ENCODE measurements around the gene ZDHHC20.
A peak's percentile ranks its signal among the peaks of the same experiment; 100 is the strongest.
"Not testable (repeated sequence)": the region's sequence is repeated elsewhere in the genome, so short reads cannot be mapped to it uniquely, and the experiment has no call there.

The ZDHHC20 gene

DNA sequence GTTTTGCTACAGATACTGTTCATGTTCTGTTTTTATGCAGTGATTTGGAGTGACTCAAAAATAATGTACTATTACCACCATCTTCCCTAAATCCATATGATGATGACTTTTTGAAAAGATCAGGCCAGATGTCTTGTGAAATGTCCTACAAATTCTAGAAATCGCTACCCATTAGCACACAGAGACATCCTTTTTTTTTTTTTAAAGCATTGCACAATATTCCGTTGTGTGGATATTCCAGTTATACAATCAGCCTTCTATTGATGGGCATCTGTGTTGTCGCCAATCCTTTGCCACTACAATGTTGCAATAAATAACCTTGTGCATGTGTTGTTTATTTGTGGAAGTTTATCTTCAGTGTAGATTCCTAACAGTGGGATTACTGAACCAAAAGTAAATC lies 24.5 kb downstream of the ZDHHC20 start:
- no peak for DNase-seq

DNA sequence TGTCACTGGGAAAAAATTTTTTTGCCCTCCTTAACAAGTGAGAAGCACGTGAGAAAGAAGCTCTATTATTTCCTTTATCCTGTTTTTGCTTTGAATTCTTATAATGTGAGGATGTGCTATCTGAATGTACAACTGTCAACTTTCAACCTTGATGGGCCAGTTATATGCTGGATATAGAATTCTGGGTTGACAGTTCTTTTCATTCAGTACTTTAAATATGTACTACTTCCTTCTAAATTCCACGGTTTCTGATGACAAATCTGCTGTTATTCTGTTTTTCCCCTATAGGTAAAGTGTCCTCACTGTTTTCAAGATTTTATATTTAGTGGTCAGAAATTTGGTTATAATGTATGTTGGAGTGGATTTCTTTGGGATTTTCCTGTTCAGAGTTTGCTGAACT lies 29.9 kb downstream of the ZDHHC20 start:
- DNase-seq: no peak

DNA sequence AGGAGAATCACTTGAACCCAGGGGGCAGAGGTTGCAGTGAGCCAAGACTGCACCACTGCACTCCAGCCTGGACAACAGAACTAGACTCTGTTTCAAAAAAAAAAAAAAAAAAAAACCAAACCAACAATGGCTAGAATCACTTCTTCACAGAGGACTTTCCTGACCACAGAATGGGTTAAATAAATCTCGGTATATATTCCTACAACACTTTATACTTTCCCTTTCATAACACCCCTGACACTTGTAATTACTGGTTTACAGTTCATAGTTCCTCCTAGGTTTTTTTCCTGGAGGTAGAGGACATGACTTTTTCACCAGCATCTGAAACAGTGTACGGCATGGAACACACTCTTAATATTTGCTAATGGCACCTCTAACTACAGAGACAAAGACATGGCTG lies 31.4 kb downstream of the ZDHHC20 start:
- no peak for DNase-seq

DNA sequence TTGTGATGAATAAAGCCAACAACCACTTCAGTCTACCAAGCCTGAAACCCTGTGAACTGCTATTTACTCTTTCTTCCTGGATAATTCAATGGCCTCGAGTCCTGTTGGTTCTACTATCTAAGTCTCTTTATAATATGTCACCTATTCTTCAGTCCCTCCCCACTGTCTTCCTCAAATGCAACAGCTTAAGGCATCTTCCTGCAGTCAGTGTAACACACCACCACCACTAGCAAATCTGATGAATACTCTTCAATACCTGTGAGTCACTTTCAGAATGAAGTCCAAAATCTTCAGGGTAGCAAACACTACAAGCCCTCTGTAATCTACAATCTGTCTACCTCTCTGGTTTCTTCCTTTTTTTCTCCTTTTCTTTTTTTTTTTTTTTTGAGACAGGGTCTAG lies 32.9 kb downstream of the ZDHHC20 start:
- DNase-seq: no peak

DNA sequence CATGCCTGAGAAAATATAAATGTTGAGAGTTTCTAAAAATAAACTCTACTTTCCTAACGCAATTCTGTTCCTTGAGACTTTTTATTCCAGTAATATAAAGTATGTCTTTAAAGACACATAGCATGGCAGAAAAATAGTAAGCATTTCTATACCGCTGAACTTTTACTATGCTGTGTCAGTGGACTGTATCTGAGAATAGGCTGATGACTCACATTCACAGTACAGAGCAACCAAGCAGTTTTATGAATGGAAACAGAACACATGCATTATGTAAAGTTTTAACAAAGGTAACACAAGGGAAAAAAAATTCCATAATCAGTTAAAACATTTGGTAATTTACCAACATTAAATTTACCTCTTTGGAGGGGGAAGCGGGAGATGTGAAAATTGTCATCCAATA lies 38.4 kb downstream of the ZDHHC20 start:
- no peak for DNase-seq

DNA sequence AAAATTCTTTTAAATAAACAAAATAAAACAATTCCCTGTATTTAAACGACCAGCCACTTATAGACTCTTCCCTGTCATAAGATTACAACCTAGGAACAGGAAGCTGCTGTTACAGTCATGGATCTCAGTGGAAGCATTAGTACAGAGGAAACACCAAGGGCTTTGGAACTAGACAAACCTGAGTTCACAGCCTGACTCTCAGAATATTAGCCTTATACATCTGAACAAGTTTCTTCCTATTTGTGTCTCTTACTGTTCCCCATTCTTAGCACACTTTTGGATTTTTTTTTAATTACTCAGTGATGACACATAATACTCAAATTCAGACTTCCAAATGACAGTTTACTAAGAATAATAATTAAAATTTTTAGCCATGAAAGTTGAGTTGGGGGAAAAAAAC lies 46.1 kb downstream of the ZDHHC20 start:
- DNase-seq: no peak

DNA sequence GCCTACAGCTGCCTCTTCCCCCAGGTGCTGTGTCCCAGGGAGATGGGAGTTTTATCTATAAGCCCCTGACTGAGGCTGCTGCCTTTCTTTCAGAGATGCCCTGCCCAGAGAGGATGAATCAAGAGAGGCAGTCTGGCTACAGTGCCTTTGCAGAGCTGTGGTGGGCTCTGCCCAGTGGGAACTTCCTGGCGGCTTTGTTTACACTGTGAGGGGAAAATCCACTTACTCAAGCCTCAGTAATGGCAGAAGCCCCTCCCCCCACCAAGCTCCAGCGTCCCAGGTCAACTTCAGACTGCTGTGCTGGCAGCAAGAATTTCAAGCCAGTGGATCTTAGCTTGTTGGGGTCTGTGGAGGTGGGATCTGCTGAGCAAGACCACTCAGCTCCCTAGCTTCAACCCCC lies 48.6 kb downstream of the ZDHHC20 start:
- DNase-seq: not testable (repeated sequence)

DNA sequence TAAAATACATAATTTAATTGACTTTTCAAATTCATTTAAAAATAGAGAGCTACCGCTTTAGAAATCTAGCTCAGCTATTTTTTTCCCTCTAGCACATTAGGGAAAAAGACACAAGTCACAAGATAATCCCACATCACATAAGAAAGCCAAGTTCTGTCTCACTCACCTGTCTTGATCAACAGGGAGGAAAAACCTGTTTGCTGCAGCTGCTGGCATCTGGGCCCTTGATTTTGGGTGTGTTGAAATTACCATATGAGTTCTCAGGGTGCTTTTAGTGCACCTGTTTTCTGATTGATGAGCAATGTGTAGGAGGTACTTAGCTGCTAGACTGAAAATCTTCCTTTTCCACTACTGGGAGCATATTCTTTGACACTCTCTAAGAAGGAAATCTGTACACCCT lies 53.8 kb downstream of the ZDHHC20 start:
- DNase-seq: no peak

DNA sequence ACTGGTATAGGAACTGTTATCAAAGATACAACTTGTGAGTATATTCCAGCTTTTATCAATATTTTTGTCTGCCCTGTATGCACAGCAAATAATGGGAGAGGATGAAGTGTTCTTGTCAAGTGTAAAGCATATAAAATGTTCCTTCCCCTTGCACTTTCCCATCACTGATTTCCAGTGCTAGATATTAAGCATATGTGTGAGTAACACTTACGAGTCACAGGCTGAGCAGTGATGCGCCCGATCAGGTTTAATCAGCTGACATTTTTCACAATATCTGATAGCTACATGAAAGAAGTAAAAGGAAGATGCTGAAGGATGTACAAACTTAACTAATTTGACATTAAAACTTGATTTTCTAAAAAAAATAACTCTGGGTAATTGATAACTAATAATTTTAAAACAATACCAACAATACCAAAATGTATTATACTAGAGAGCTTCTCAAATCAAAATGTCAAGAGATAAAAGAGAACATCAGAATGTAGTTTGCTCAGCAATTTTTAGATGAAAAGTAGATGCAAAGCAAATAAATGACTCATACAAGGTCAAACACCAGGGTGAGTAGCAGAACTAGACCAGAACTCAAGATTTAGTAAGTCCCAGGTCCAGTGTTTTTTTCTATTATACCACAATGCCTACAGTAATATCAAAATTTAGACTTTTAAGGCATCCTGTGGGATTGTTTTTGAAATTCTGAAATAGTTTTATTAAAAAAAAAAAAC lies 56.4 kb downstream of the ZDHHC20 start:
- no peak for DNase-seq

DNA sequence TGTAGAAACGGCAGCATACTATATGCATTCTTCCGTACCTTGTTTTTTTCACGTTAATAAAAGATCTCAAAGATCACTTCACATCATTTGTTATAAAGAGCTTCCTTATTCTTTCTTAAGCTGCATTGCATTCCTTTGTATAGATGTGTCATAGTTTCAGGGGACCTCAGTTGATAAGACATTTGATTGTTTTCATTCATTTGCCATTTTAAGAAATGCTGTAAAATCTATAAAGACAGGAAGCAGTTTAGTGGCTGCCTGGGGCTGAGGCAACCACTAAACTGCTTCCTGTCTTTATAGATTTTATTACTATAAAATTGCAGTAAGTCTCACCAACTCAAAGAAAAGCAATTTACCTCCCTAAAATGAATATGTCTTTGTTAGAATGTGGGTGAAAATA lies 59.4 kb downstream of the ZDHHC20 start:
- no peak for DNase-seq

DNA sequence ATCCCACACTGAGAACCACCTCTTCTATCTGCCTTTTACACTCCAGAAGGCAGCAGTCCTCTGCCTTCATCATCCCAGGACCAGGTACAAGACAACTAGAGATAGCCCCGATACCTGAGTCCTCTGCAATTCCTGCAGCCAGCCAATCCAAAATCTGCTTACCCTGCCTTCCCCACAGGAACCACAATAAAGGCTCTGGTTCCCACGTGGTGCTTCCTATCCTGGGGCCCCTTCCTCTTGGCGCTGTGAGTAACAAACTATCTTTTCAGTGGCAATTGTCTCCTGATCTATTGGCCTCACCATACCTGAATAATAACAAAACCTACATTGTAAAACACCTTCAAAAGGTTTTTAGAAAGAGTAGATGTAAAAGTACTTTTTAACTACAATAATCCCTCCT lies 63.1 kb downstream of the ZDHHC20 start:
- no peak for DNase-seq

DNA sequence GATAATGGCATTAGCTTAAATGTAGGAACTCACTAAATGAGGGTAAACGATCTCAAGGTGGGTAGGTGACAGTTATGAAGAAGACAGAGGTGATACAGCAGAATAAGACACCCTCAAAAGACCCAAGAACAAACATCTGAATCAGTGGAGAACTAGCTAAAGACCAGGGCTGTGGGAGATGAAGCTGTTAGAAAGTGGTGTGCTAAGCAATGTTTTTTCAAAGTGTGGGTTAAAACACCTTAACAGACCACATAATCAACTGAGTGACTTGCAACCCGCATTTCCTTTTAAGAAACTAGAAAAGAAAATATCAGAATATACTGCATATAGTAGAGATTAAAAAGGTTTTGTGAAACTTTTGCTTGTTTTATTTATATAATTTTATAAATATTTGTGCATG lies 70.0 kb downstream of the ZDHHC20 start:
- DNase-seq: no peak

DNA sequence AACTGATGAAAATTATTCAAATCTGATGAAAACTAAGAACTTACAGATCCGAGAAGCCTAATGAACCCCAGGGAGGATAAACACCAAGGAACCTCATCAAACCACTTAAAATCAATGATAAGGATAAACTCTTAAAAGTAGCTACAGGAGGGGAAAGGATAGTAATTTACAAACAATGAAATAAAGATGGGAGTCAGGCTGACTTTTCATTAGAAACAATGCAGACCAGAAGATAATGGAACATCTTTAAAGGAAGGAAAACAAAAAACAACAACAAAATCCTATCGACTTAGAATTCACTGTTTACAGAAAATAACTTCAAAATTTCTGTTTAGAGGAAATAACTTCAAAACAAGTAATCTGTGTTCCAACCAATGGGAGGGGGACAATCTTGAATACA lies 73.4 kb downstream of the ZDHHC20 start:
- no peak for DNase-seq

DNA sequence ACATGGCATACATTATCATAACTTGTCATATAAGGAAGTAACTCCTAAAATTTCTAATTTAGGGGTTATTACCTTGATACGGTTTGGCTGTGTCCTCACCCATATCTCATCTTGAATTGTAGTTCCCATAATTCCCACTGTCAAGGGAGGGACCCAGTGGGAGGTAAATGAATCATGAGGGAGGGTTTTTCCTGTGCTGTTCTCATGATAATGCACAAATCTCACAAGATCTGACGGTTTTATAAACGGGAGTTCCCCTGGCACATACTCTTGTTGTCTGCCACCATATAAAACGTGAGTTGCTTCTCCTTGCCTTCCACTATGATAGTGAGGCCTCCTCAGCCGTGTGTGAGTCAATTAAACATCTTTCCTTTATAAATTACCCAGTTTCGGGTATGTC lies 76.0 kb downstream of the ZDHHC20 start:
- DNase-seq: no peak

DNA sequence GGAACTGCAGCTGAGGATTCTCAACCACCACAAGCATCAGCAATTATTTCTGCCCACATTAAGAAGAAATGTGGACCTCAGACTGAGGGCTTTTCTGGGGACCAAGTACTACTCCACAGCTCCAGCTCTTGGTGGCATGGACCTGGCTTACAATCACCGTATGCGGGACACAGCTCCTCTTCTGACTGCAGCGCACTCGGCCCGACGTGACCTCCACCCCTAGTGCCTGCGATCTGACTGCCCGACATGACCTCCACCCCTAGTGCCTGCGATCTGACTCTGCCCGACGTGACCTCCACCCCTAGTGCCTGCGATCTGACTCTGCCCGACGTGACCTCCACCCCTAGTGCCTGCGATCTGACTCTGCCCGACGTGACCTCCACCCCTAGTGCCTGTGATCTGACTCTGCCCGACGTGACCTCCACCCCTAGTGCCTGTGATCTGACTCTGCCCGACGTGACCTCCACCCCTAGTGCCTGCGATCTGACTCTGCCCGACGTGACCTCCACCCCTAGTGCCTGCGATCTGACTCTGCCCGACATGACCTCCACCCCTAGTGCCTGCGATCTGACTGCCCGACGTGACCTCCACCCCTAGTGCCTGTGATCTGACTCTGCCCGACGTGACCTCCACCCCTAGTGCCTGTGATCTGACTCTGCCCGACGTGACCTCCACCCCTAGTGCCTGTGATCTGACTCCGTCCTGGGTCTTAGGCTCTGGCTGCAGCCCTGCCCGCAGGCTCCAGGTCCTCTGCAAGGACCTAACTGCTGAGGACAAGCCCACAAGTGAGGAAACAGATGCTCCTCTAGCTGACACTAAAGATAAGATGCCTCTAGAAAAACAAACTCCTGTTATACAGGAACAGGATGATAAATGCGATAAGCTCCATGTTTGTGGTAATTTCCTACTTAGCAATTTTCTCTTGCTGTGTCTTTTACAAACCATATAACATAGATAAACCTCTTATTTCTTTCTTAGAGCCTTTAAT lies 81.8 kb downstream of the ZDHHC20 start:
- DNase-seq: not testable (repeated sequence)

DNA sequence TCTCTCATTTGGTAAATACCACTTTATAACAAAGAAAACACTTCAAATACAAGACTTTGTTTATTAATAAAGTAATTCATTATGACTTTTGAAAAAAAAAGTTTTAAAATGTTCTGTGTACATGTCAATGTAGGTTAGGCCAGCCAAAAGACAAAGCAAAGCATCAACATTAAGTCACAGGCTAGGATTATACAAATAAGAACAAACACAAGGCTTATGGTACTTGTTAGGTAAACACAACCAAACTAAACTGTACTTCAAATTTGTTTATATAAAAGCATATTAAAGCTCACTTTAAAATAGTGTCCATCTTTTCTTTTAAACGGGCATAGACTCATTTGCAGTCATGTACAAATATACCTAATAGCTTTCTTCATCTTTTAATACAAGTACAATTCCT lies 86.6 kb downstream of the ZDHHC20 start:
- no peak for DNase-seq

DNA sequence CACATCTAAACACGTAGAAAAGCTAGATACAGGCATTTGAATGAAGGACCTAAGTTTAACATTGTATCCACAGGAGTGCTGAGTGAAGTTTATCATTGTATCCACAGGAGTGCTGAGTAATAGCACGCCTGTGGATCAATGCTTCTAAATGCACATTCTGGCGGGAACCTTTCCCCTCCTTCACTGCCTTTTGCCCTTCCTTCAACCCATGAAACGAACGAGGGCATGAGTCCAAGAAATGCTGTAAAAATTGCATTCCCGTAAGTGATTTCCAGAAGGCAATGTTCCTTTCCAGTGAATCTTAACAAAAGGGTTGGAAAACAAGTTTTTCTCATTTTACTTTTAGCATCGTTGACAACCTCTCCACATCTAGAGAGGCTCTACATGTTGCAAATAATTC lies 88.1 kb downstream of the ZDHHC20 start:
- no peak for DNase-seq

DNA sequence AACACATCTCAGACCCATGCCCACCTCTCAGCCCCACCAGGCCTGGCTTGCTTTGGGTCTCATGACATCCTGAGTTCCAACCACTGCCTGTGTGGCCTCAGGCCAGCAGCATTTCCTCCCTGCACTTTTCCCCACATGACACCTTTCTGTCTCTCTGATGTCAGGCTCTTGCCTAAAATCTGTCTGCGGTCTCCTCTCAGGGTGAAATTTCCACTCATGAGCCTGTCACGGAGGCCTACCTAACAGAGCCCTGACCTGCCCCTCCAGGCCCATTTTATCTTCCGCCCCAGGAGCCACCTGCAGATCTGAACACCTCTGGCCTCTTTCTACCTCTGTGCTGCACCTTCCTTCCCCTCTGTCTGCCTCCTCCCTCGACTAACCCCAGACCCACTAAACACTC lies 93.5 kb downstream of the ZDHHC20 start:
- DNase-seq: peak; percentile 29

DNA sequence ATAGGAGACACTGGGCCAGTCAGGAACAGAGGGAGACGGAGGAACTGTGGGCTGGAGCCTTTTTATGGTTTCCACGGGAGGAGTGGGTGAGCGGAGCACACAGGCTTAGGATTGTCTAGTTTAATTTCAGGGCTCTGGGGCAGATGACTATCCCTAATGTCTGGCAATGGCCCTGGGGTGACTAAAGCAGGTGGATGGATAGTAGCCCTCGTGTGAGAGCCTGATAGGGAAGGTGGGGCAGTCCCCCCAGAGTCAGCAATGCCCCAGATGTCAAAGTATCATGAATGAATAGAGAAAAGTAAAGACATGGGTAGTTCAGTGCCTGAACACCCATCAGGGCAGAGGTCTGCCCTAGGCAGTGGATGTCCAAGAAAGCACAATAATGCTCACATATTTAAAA lies 94.2 kb downstream of the ZDHHC20 start:
- DNase-seq: no peak

DNA sequence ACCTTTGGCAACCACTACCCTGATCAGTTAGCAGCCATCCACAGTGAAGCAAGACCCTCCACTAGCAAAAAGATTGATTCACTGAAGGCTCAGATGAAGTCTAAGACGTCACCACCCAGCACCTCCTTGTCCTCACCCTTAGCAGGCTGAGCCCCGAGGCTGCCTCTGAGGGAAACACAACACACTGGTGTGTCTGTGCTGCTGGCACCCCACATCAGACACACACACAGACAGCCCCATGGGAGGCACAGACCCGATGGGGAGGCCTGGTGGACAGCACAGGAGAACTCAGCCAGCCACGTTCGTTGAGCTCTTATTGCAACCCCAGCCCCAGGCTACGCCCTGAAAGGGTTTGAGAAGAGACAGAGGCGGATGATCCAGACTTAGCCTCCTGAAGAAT lies 94.7 kb downstream of the ZDHHC20 start:
- no peak for DNase-seq

DNA sequence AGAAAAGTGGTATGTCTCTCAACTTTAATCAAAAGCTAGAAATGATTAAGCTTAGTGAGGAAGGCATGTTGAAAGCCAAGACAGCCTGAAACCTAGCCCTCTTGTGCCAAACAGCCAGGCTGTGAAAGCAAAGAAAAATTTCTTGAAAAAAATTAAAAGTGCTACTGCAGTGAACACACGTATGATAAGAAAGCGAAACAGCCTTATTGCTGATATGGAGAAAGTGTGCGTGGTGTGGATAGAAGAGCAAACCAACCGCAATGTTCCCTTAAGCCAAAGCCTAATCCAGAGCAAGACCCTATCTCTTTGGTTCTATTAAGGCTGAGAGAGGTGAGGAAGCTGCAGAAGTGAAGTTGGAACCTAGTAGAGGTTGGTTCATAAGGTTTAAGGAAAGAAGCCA lies 96.4 kb downstream of the ZDHHC20 start:
- no peak for DNase-seq

DNA sequence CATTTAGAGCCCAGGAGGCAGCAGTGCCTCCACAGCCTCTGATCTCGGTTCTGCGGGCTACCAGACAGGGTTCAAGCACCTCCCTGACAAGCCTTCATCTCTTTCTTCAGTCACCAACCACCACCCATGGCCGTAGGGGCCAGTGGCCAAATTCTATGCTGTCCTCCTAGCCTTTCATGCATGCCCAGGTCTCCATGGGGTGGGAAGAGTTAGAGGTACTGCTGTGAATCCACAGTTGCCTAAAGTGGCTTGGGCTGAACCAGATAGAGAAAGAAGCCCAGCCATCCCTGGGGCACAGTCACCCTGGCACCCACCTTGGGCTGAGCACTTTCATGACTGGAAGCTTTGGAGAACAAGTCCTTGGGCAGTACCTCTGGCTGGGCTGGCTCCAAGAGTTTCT lies 97.4 kb downstream of the ZDHHC20 start:
- DNase-seq: no peak

DNA sequence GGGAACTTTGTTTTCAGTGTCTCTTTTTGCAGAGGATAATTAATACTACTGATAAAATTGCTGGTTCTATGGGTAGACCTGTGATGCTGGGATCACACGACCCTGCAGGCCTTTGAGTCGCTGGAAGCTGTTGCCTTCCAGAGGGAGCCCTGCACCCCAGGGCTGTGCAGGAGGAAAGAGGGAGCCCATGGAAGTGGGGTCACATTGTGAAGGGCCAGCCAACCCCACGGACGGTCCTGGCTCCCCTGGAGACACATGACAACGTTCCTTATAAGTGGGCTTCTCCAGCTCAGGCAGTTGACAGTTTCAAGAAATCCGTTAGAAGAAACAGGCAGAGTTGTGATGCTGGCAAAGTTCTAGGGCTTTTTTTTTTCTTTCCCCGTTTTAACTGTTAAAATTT lies 98.0 kb downstream of the ZDHHC20 start:
- DNase-seq: no peak

DNA sequence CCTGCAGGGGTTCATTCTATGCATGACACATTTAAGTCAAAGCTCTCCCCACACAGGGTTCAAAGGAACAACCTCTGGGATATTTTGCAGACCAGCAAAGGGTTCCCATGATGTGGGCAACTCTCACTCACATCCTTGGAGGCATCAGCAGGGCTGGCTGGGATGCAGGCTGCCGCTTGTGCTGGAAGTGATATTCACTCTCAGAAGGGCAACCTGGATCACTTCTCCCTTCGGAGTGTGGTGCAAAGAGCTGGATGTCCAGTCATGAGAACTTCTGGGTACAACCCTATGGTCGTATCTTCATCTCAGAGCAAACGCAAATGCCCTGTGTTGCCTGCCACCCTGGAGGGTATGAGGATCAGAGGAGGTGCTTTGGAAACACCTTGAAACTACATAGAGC lies 98.6 kb downstream of the ZDHHC20 start:
- DNase-seq: no peak
